GM19395 (cell line): ENCODE measurements around the gene GPR85.
A peak's percentile ranks its signal among the peaks of the same experiment; 100 is the strongest.
"Not testable (repeated sequence)": the region's sequence is repeated elsewhere in the genome, so short reads cannot be mapped to it uniquely, and the experiment has no call there.

Source experiments
- ATAC-seq: cut with Tn5 transposase; IDR thresholded peaks from one replicate; pipeline ENCODE4 v1.9.1; 2021; ENCODE audit warnings: mild to moderate bottlenecking, moderate library complexity; ENCODE audit not compliant: unreplicated experiment

Gene GPR85

GRCh38 chr7:113086431-113086888 lies at the start of gene GPR85:
Gene GPR85, minus strand, starts transcription at chr7:113086827. Its CDS starts 2,106 bp downstream, at chr7:113084721.
- ATAC-seq: peak; percentile 84

GRCh38 chr7:113134025-113134424 lies 47.4 kb upstream of the GPR85 start:
- no peak for ATAC-seq

GRCh38 chr7:113131367-113131766 lies 44.7 kb upstream of the GPR85 start:
- ATAC-seq: no peak

GRCh38 chr7:113128031-113128430 lies 41.4 kb upstream of the GPR85 start:
- no peak for ATAC-seq

- no peak for ATAC-seq
Observed at GRCh38 chr7:113125728-113126127, 39.1 kb upstream of the GPR85 start.

- no peak for ATAC-seq
Observed at GRCh38 chr7:113122744-113123143, 36.1 kb upstream of the GPR85 start.

- no peak for ATAC-seq
Observed at GRCh38 chr7:113120647-113121046, 34.0 kb upstream of the GPR85 start.

GRCh38 chr7:113119429-113119828 lies 32.8 kb upstream of the GPR85 start:
- no peak for ATAC-seq

- peak; percentile 99 for ATAC-seq
Observed at GRCh38 chr7:113118074-113118959, 31.7 kb upstream of the GPR85 start, which contains the start of gene SMIM30. Gene SMIM30, minus strand, starts transcription at chr7:113118554. Its CDS starts 976 bp downstream, at chr7:113117578.

- ATAC-seq: not testable (repeated sequence)
Observed at GRCh38 chr7:113117374-113117774, 30.7 kb upstream of the GPR85 start.

GRCh38 chr7:113113912-113114311 lies 27.3 kb upstream of the GPR85 start:
- no peak for ATAC-seq

- ATAC-seq: no peak
Observed at GRCh38 chr7:113109718-113110117, 23.1 kb upstream of the GPR85 start.

- ATAC-seq: no peak
Observed at GRCh38 chr7:113100121-113100603, 13.5 kb upstream of the GPR85 start.

- ATAC-seq: no peak
Observed at GRCh38 chr7:113099284-113099919, 12.8 kb upstream of the GPR85 start.

GRCh38 chr7:113094517-113095249 lies 8.1 kb upstream of the GPR85 start:
- no peak for ATAC-seq

GRCh38 chr7:113093561-113093960 lies 6.9 kb upstream of the GPR85 start:
- ATAC-seq: peak; percentile 54

GRCh38 chr7:113092762-113093161 lies 6.1 kb upstream of the GPR85 start:
- ATAC-seq: no peak

- no peak for ATAC-seq
Observed at GRCh38 chr7:113087071-113087998, 708 bp upstream of the GPR85 start.

GRCh38 chr7:113085781-113086390 lies 741 bp downstream of the GPR85 start:
- peak; percentile 36 for ATAC-seq
